ENCODE results near the gene DHH. TPM values are rescaled to one million over a fixed set of nuclear protein-coding genes. Genes with fewer than 3 reads are reported as not detected.

Gene DHH
- total RNA-seq, 1 donor from 2014 or later = 0.56 TPM

DNA sequence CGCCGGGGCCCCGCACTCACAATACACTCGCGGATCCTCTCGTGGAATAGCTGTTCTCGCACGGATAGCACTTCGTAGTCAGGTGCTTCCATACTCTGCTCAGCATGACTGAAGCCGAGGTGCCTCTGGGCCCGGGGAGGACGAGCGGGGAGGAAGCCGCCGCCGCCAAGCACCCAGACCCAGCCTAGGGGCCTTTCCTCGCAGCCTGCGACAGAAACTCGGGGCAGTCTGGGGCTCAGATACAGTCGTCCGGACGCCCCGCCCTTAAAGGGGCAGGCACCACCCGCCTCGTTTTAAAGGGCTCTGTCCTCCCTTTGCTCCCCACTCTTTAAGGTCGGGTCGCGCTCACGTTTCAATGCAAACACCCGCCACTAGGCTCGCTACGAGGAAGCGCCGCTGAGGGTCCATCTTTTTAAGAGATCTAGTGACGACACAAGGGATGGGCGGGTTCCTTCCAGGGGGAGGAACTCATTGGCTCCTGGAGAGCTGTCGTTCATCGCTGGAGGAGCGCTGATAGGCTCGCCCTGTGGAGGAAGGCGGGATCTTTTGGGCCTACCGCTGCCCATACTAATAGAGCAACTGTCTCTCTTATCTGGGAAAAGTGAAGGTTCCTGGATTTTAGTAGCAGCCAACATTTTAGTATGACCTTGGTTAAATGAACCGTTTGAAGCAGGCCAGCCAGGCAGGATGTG is 16.0 kb upstream of the DHH start, which contains the start of gene LMBR1L:
TSS of gene LMBR1L (minus strand) at position 384 of the 692 bp plus-strand sequence. CDS start at position 92, 292 bp downstream.
- Mint-ChIP-seq H3K4me1 (ENCODE audit: unreplicated experiment) (peaks cover 28% of the 10 kb centered on the region), H3K36me3 (no peaks in the 10 kb centered on the region), H3K27me3 (no peaks in the 10 kb centered on the region), H3K27ac (peak within 1 kb of the TSS; percentile 98), H3K9me3 (no peaks in the 10 kb centered on the region), H3K4me3 (peak within 1 kb of the TSS; percentile 99)
- peak; percentile 94 for DNase-seq (ENCODE audit: extremely low spot score, unreplicated experiment)
- TF ChIP-seq, protein P1, sequence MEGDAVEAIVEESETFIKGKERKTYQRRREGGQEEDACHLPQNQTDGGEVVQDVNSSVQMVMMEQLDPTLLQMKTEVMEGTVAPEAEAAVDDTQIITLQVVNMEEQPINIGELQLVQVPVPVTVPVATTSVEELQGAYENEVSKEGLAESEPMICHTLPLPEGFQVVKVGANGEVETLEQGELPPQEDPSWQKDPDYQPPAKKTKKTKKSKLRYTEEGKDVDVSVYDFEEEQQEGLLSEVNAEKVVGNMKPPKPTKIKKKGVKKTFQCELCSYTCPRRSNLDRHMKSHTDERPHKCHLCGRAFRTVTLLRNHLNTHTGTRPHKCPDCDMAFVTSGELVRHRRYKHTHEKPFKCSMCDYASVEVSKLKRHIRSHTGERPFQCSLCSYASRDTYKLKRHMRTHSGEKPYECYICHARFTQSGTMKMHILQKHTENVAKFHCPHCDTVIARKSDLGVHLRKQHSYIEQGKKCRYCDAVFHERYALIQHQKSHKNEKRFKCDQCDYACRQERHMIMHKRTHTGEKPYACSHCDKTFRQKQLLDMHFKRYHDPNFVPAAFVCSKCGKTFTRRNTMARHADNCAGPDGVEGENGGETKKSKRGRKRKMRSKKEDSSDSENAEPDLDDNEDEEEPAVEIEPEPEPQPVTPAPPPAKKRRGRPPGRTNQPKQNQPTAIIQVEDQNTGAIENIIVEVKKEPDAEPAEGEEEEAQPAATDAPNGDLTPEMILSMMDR (conservative IDR thresholded peaks at IDR 0.05) = peak; percentile 75

DNA sequence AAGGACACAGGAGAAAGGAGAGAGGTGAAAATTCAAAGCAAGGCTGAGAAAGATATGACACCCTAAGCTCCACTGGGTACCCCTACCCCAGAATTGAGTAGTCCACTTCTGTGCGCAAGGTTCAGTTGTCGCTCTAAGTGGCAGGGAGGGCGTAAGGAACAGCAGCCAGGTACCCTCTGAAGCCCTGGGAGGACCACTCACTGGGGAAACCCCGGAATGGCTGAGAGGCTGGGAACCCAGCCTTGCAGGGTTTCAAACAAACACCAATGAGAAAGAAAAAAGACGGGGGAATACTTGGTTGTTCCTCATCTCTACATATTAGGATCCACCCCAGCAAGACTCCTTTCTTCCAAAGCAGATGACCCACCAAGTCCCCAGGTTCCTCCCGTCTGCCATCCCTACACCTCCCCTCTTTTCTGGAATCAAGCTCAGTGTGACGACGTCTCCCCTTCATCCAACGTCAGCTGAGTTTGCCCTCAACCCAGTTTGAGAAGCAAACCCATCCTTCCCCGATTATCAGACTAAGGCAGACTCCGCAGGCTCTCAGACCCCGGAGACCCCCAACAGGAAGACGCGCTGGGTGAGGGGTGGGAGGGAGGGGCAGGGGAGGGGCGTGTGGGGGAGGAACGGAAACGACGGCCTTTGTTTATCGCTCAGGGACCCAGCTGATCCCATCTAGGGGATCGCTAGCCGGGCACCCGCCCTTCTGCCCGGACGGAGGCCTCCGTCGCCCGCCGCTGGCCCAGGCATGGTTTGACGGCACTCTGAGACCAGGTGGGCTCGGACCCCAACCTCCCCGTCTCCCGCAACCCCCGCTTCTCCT is 15.3 kb upstream of the DHH start:
- Mint-ChIP-seq H3K27ac (peak overlapping the region; percentile 98), H3K4me1 (ENCODE audit: unreplicated experiment) (peaks cover 28% of the 10 kb centered on the region), H3K9me3 (no peaks in the 10 kb centered on the region), H3K27me3 (no peaks in the 10 kb centered on the region), H3K4me3 (peak overlapping the region; percentile 99), H3K36me3 (no peaks in the 10 kb centered on the region)
- TF ChIP-seq, protein P1 (conservative IDR thresholded peaks at IDR 0.05) = no peak
- no peak for DNase-seq (ENCODE audit: extremely low spot score, unreplicated experiment)

DNA sequence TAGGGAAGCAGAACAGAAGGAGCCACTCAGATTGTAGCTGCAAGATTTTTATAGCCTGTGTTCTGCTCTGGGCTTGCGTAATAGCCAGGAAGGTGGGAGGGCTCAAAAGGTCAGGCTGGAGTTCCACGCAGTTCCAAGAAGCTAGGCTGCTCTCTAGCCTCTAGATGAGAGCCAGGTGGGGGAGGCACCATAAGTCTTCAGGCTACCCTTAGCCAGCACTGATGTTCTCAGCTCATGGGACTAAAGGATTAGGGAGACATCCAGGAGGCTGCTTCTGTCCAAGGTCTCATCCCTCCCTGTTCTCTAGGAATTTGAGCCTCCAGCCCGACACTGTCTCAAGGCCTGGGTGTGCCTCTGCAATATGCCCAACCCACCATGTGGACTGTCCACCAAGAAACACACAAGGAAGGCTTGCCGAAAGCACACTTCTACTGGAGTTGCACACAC is 14.4 kb upstream of the DHH start:
- Mint-ChIP-seq H3K36me3 (peaks cover 5% of the 10 kb centered on the region), H3K4me1 (ENCODE audit: unreplicated experiment) (peaks cover 28% of the 10 kb centered on the region), H3K27me3 (no peaks in the 10 kb centered on the region), H3K4me3 (peak overlapping the region; percentile 99), H3K9me3 (no peaks in the 10 kb centered on the region), H3K27ac (peak overlapping the region; percentile 98)
- TF ChIP-seq, protein P1 (conservative IDR thresholded peaks at IDR 0.05) = no peak
- no peak for DNase-seq (ENCODE audit: extremely low spot score, unreplicated experiment)

DNA sequence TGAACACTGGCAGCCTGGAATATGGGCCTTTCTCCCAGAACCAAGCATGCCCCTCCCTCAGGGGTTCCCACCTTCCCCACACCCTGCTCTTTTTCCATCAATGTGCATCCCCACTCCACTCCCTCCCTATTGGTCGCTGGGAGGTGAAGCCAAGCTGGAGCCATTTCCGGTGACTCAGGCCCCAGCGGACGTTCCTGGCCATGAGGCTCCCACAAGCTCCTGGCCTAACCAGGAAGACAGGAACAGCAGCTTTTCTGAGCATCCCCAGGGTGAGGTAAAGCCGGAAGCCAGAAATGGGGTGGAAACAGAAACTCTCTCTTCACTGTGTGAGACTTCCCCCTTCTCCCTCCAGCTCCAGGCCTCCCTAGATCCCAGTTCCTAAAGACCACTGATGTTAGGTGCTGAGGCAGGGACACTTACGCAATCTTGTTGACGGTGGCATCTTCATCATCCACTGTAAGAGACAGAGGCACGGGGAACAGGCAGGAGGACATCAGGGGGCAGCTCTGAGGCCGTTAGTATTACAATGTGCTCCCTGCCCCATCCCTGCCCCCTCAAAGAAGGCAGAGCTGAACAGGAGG is 11.0 kb upstream of the DHH start:
- Mint-ChIP-seq H3K27me3 (no peaks in the 10 kb centered on the region), H3K9me3 (no peaks in the 10 kb centered on the region), H3K36me3 (peaks cover 21% of the 10 kb centered on the region), H3K4me1 (ENCODE audit: unreplicated experiment) (peaks cover 21% of the 10 kb centered on the region), H3K27ac (peak overlapping the region; percentile 92), H3K4me3 (peak overlapping the region; percentile 66)
- DNase-seq (ENCODE audit: extremely low spot score, unreplicated experiment) = no peak
- TF ChIP-seq, protein P1 (conservative IDR thresholded peaks at IDR 0.05) = no peak

DNA sequence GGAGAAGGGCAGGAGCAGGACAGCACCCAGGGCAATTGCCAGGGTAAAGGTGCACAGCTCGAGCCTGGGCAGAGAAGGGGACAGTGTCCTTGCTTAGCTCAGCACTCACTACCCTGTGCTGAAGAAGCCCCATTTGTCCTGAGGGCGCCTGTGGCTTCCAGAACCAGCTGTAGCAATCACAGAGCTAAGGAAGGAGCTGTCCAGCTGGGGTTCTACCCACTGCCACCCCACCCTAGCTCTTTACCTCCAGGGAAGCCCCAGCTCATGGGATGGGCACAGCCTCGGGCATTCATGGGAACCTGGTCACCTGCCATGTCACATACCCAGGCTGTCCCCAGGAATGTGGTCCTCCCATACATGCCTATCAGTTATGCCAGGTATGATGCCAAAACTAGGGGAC is 10.2 kb upstream of the DHH start:
- Mint-ChIP-seq H3K27ac (no peak overlapping the region), H3K4me1 (ENCODE audit: unreplicated experiment) (peaks cover 18% of the 10 kb centered on the region), H3K9me3 (no peaks in the 10 kb centered on the region), H3K27me3 (no peaks in the 10 kb centered on the region), H3K36me3 (peaks cover 26% of the 10 kb centered on the region), H3K4me3 (no peak overlapping the region)
- TF ChIP-seq, protein P1 (conservative IDR thresholded peaks at IDR 0.05) = no peak
- no peak for DNase-seq (ENCODE audit: extremely low spot score, unreplicated experiment)

Measured in type B pancreatic cell (in vitro differentiated cells).